GM23338 (cell line): Measurements from ENCODE around the gene ADAMTS17.
A peak's percentile ranks its signal among the peaks of the same experiment; 100 is the strongest.

ENCODE experiments used
- CREB1 ChIP-seq: fragments of 250-450 bp; sonication (Bioruptor Pico); IDR thresholded peaks from 2 replicates; pipeline ENCODE4 v1.5.0; 2020; ENCODE audit warnings: low read depth, mild to moderate bottlenecking, moderate library complexity
- ETS1 ChIP-seq: IDR thresholded peaks from 2 replicates; pipeline ENCODE4 v1.6.1; 2016; ENCODE audit warnings: antibody characterized with exemption
- EZH2 ChIP-seq: fragments of 200-600 bp; sonication (generic); IDR thresholded peaks from one replicate; pipeline ENCODE4 v1.8.0; 2017; ENCODE audit warnings: antibody characterized with exemption, mild to moderate bottlenecking, low read depth; ENCODE audit not compliant: unreplicated experiment
- EZH2phosphoT487 ChIP-seq: fragments of 200-600 bp; sonication (generic); IDR thresholded peaks from one replicate; pipeline ENCODE4 v1.8.1; 2018; ENCODE audit warnings: antibody characterized with exemption; ENCODE audit not compliant: unreplicated experiment
- POLR2AphosphoS5 ChIP-seq: IDR thresholded peaks from 2 replicates; pipeline ENCODE4 v1.6.1; 2016; ENCODE audit warnings: antibody characterized with exemption, low read depth
- STAT1 ChIP-seq: IDR thresholded peaks from one replicate; pipeline ENCODE4 v1.6.1; 2016; ENCODE audit warnings: antibody characterized with exemption; ENCODE audit not compliant: unreplicated experiment
- ZNF114 ChIP-seq: fragments of 250-450 bp; sonication (Bioruptor Pico); IDR thresholded peaks from 2 replicates; pipeline ENCODE4 v1.5.0; 2020; ENCODE audit warnings: mild to moderate bottlenecking, moderate library complexity
- ZNF331 ChIP-seq: fragments of 250-450 bp; sonication (Bioruptor Pico); IDR thresholded peaks from 2 replicates; pipeline ENCODE4 v1.5.0; 2020; ENCODE audit warnings: low read depth, mild to moderate bottlenecking, moderate library complexity
- TF ChIP-seq, protein P1 (sequence below), 2 experiments: fragments of 200-600 bp in 1 of 2; sonication (generic) in 1 of 2; conservative IDR thresholded peaks; 2 replicates each; pipeline versions ENCODE4 v1.5.1 to v1.6.1; 2016 to 2017; ENCODE audit warnings: antibody characterized with exemption in 2 of 2, low read depth in 2 of 2, mild to moderate bottlenecking in 2 of 2, moderate library complexity in 1 of 2
- TF ChIP-seq, protein P2 (sequence below): IDR thresholded peaks from one replicate; pipeline ENCODE4 v1.6.1; 2018; ENCODE audit warnings: antibody characterized with exemption; ENCODE audit not compliant: unreplicated experiment

DNA sequence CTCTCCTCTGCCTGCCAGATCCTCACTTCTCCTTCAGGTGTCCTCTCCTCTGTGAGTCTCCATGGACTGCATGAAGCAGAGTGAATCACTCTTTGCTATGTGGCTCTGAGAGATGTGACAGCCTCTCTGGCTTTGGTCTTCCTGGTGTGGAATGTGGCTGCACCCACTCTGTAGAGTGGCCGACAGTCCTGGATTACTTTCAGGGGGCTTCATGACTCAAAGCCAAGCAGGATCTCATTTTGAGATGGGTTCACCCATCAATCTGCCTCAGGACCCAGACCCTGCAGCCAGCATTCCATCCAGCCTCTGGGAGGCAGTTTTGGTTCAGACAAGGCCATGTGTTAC lies 386.6 kb downstream of the ADAMTS17 start:
- TF ChIP-seq POLR2AphosphoS5 (no peak), ZNF331 (CRISPR knock-in tag) (no peak), EZH2 (no peak), STAT1 (no peak), EZH2phosphoT487 (no peak), ZNF114 (CRISPR knock-in tag) (no peak), CREB1 (CRISPR knock-in tag) (no peak), ETS1 (no peak)
- TF ChIP-seq, protein P1, sequence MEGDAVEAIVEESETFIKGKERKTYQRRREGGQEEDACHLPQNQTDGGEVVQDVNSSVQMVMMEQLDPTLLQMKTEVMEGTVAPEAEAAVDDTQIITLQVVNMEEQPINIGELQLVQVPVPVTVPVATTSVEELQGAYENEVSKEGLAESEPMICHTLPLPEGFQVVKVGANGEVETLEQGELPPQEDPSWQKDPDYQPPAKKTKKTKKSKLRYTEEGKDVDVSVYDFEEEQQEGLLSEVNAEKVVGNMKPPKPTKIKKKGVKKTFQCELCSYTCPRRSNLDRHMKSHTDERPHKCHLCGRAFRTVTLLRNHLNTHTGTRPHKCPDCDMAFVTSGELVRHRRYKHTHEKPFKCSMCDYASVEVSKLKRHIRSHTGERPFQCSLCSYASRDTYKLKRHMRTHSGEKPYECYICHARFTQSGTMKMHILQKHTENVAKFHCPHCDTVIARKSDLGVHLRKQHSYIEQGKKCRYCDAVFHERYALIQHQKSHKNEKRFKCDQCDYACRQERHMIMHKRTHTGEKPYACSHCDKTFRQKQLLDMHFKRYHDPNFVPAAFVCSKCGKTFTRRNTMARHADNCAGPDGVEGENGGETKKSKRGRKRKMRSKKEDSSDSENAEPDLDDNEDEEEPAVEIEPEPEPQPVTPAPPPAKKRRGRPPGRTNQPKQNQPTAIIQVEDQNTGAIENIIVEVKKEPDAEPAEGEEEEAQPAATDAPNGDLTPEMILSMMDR (conservative IDR thresholded peaks at IDR 0.05; ENCODE audit: low read depth in 2 of 2), result 0 out of 4 replicates have a peak, but pooled peaks of 1 of the 2 experiments have one; percentile 13
- TF ChIP-seq, protein P2, sequence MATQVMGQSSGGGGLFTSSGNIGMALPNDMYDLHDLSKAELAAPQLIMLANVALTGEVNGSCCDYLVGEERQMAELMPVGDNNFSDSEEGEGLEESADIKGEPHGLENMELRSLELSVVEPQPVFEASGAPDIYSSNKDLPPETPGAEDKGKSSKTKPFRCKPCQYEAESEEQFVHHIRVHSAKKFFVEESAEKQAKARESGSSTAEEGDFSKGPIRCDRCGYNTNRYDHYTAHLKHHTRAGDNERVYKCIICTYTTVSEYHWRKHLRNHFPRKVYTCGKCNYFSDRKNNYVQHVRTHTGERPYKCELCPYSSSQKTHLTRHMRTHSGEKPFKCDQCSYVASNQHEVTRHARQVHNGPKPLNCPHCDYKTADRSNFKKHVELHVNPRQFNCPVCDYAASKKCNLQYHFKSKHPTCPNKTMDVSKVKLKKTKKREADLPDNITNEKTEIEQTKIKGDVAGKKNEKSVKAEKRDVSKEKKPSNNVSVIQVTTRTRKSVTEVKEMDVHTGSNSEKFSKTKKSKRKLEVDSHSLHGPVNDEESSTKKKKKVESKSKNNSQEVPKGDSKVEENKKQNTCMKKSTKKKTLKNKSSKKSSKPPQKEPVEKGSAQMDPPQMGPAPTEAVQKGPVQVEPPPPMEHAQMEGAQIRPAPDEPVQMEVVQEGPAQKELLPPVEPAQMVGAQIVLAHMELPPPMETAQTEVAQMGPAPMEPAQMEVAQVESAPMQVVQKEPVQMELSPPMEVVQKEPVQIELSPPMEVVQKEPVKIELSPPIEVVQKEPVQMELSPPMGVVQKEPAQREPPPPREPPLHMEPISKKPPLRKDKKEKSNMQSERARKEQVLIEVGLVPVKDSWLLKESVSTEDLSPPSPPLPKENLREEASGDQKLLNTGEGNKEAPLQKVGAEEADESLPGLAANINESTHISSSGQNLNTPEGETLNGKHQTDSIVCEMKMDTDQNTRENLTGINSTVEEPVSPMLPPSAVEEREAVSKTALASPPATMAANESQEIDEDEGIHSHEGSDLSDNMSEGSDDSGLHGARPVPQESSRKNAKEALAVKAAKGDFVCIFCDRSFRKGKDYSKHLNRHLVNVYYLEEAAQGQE, result no peak
